K562 (cell line): ENCODE results near the gene MUC5B. TPM values are rescaled to one million over a fixed set of nuclear protein-coding genes. Genes with fewer than 3 reads are reported as not detected.

ENCODE experiments used
- ATAC-seq: fragments of 200-7000 bp; cut with Tn5 transposase; 3 replicates; pipeline ENCODE4 v1.9.1; 2020; ENCODE audit warnings: moderate library complexity
- BruUV-seq: library from RNA; stranded (reverse); fragments of 400-500 nt; replicated peaks from 2 replicates; lab custom pipeline; 2021; lab: Mats Ljungman, UMichigan
- CTCF ChIA-PET: fragments of 300-600 bp; formaldehyde crosslinking; extraction: SDS; loops from one replicate; lab custom pipeline; 2021; ENCODE audit warnings: low intra/inter-chr PET ratio; lab: Yijun Ruan, JAX
- POLR2A ChIA-PET: fragments of 300-600, 350-650 bp; sonication (Branson Sonifier 250); formaldehyde crosslinking; extraction: SDS; loops from one replicate; lab custom pipeline; 2021; ENCODE audit warnings: antibody characterized with exemption, inconsistent platforms; lab: Yijun Ruan, JAX
- DNase-seq, 4 experiments: peaks; one replicate each; pipeline versions ENCODE4 v3.0.0 to v3.0.0-alpha.2; 2011 to 2018; ENCODE audit warnings: low spot score in 3 of 4, mixed read lengths in 3 of 4; ENCODE audit errors: extremely low read depth in 1 of 4
- FAIRE-seq: peaks from 2 replicates; lab custom pipeline; 2011; peaks lifted over from hg19 to GRCh38; lab: Jason Lieb, UNC
- H2AFZ ChIP-seq: 2 replicates; pipeline ENCODE4 v1.6.0; 2011; ENCODE audit warnings: low read depth, low read length, control low read depth, inconsistent platforms
- H3K27ac ChIP-seq: fragments of 200-600 bp; 3 replicates; pipeline ENCODE4 v1.8.0; 2011; ENCODE audit warnings: low read depth, mild to moderate bottlenecking, control low read depth, inconsistent platforms, low read length, moderate library complexity, mixed read lengths; ENCODE audit errors: extremely low read depth
- H3K27me3 ChIP-seq, 2 experiments: fragments of 300-600 bp in 1 of 2; 2 replicates in 1 of 2; 3 replicates in 1 of 2; pipeline versions ENCODE4 v1.6.0 to v1.8.0; 2011; ENCODE audit warnings: inconsistent platforms in 2 of 2, low read length in 2 of 2, mild to moderate bottlenecking in 1 of 2, mixed read lengths in 1 of 2, moderate library complexity in 1 of 2; ENCODE audit not compliant: control insufficient read depth in 2 of 2, insufficient read depth in 2 of 2
- H3K36me3 ChIP-seq: fragments of 300-600 bp; 3 replicates; pipeline ENCODE4 v1.8.0; 2011; ENCODE audit warnings: mild to moderate bottlenecking, low read length, inconsistent platforms; ENCODE audit not compliant: control insufficient read depth, insufficient read depth
- H3K4me1 ChIP-seq, 2 experiments: fragments of 200-600 bp in 1 of 2; replicated peaks in 1 of 2; 2 replicates in 1 of 2; 3 replicates in 1 of 2; pipeline versions ENCODE4 v1.5.1 to v1.8.0; 2011; ENCODE audit warnings: inconsistent platforms in 2 of 2, low read length in 2 of 2, mild to moderate bottlenecking in 1 of 2, mixed read lengths in 1 of 2, moderate library complexity in 1 of 2; ENCODE audit not compliant: control insufficient read depth in 2 of 2, insufficient read depth in 2 of 2
- H3K4me2 ChIP-seq: 2 replicates; pipeline ENCODE4 v1.6.1; 2011; ENCODE audit warnings: low read length, control low read depth, inconsistent platforms, mixed read lengths; ENCODE audit not compliant: insufficient read depth
- H3K4me3 ChIP-seq: fragments of 200-600 bp; sonication (generic), shearing (Covaris generic); 2 replicates; pipeline ENCODE4 v1.5.1; 2016; ENCODE audit warnings: control low read depth, inconsistent platforms
- H3K79me2 ChIP-seq: fragments of 200-600 bp; 3 replicates; pipeline ENCODE4 v1.8.0; 2011; ENCODE audit warnings: low read length, inconsistent platforms; ENCODE audit not compliant: control insufficient read depth, insufficient read depth
- H3K9ac ChIP-seq, 2 experiments: 2 replicates each; pipeline versions ENCODE4 v1.6.0 to v1.6.1; 2011; ENCODE audit warnings: low read depth in 2 of 2, low read length in 2 of 2, control low read depth in 1 of 2, inconsistent platforms in 1 of 2, mild to moderate bottlenecking in 1 of 2, mixed read lengths in 1 of 2; ENCODE audit not compliant: insufficient read depth in 1 of 2
- H3K9me1 ChIP-seq: one replicate; pipeline ENCODE4 v1.6.0; 2011; ENCODE audit warnings: inconsistent platforms, mild to moderate bottlenecking, low read length, moderate library complexity; ENCODE audit not compliant: control insufficient read depth, insufficient read depth
- H3K9me3 ChIP-seq: replicated peaks from 2 replicates; pipeline ENCODE4 v1.5.1; 2011; ENCODE audit warnings: low read depth, low read length, inconsistent platforms; ENCODE audit not compliant: control insufficient read depth, insufficient read depth
- H4K20me1 ChIP-seq: replicated peaks from 2 replicates; pipeline ENCODE4 v1.6.1; 2011; ENCODE audit warnings: low read length, inconsistent platforms, mixed read lengths; ENCODE audit not compliant: control insufficient read depth, insufficient read depth
- CBFA2T3 ChIP-seq: fragments of 450-650 bp; IDR thresholded peaks from 2 replicates; pipeline ENCODE4 v1.6.1; 2017
- CBFB ChIP-seq: sonication (generic); formaldehyde crosslinking; IDR thresholded peaks from 2 replicates; pipeline ENCODE4 v1.4.0; 2020; ENCODE audit warnings: mild to moderate bottlenecking, missing genetic modification reagents
- CREB5 ChIP-seq: fragments of 250-450 bp; sonication (Bioruptor Pico); IDR thresholded peaks from 2 replicates; pipeline ENCODE4 v1.5.0; 2020; ENCODE audit warnings: mild to moderate bottlenecking
- CREBBP ChIP-seq: IDR thresholded peaks from one replicate; pipeline ENCODE4 v1.6.1; 2012; ENCODE audit warnings: low read depth, mild to moderate bottlenecking, control low read depth, inconsistent platforms, low read length
- EP400 ChIP-seq: fragments of 450-650 bp; IDR thresholded peaks from 2 replicates; pipeline ENCODE4 v1.6.1; 2017; ENCODE audit warnings: antibody characterized with exemption, mild to moderate bottlenecking, moderate library complexity
- ERF ChIP-seq: fragments of 450-650 bp; formaldehyde crosslinking; IDR thresholded peaks from 2 replicates; pipeline ENCODE4 v1.4.0; 2020; ENCODE audit warnings: mild to moderate bottlenecking, mixed read lengths
- ETV5 ChIP-seq: sonication (generic); formaldehyde crosslinking; IDR thresholded peaks from 2 replicates; pipeline ENCODE4 v1.4.0; 2020; ENCODE audit warnings: low read depth, mild to moderate bottlenecking, missing genetic modification reagents
- HOXB6 ChIP-seq: fragments of 250-450 bp; sonication (Bioruptor Pico); IDR thresholded peaks from 2 replicates; pipeline ENCODE4 v1.5.1; 2022; ENCODE audit warnings: mild to moderate bottlenecking, borderline replicate concordance
- PTTG1 ChIP-seq: fragments of 450-650 bp; IDR thresholded peaks from 2 replicates; pipeline ENCODE4 v1.6.1; 2016; ENCODE audit warnings: low read depth, mild to moderate bottlenecking, missing genetic modification characterization, missing compliant biosample characterization
- TFAP4 ChIP-seq: sonication (generic); formaldehyde crosslinking; IDR thresholded peaks from 2 replicates; pipeline ENCODE4 v1.8.0; 2022; ENCODE audit warnings: missing genetic modification reagents, mild to moderate bottlenecking, moderate library complexity, borderline replicate concordance
- TOE1 ChIP-seq, 2 experiments: fragments of 450-650 bp in 1 of 2; sonication (generic) in 1 of 2; formaldehyde crosslinking in 1 of 2; IDR thresholded peaks; 2 replicates each; pipeline versions ENCODE4 v1.7.1 to v1.8.0; 2016 to 2022; ENCODE audit warnings: borderline replicate concordance in 2 of 2, mild to moderate bottlenecking in 2 of 2, antibody characterized with exemption in 1 of 2, inconsistent platforms in 1 of 2, low read depth in 1 of 2, missing genetic modification reagents in 1 of 2, moderate library complexity in 1 of 2
- TSC22D4 ChIP-seq: fragments of 450-650 bp; IDR thresholded peaks from 2 replicates; pipeline ENCODE4 v1.6.1; 2016; ENCODE audit warnings: missing genetic modification characterization, missing biosample characterization, control low read depth
- UBTF ChIP-seq, 2 experiments: IDR thresholded peaks; 2 replicates each; pipeline ENCODE4 v1.6.1; 2012; ENCODE audit warnings: improper control_type of control experiment in 2 of 2, low read depth in 2 of 2, low read length in 2 of 2, borderline replicate concordance in 1 of 2
- ZNF124 ChIP-seq: sonication (generic); formaldehyde crosslinking; IDR thresholded peaks from 2 replicates; pipeline ENCODE4 v1.8.1; 2022; ENCODE audit warnings: missing genetic modification reagents
- ZNF143 ChIP-seq: sonication (generic); formaldehyde crosslinking; IDR thresholded peaks from 2 replicates; pipeline ENCODE4 v1.9.0; 2022; ENCODE audit warnings: mild to moderate bottlenecking, missing genetic modification reagents
- ZNF175 ChIP-seq: fragments of 200-800 bp; sonication (Bioruptor generic); IDR thresholded peaks from 2 replicates; pipeline ENCODE4 v1.6.1; 2016; ENCODE audit warnings: low read depth, mild to moderate bottlenecking, missing genetic modification characterization, missing compliant biosample characterization
- ZNF699 ChIP-seq: fragments of 250-450 bp; sonication (Bioruptor Pico); IDR thresholded peaks from 2 replicates; pipeline ENCODE4 v1.8.0; 2021; ENCODE audit warnings: mild to moderate bottlenecking, moderate library complexity; ENCODE audit not compliant: insufficient replicate concordance
- WGBS: fragments of 100-300 bp; shearing (Covaris generic); methylation state at CpG from one replicate; pipeline ENCODE4 v1.1.6; 2016; ENCODE audit warnings: low coverage, mixed read lengths; ENCODE audit not compliant: insufficient coverage; ENCODE audit errors: missing lambda C conversion rate; 5-methylcytosine and 5-hydroxymethylcytosine counted together
- in situ Hi-C: fragments of 300-500 bp; cut with MboI; formaldehyde crosslinking; loops from 4 replicates; pipeline ENCODE4 v1.15.0; 2018; ENCODE audit warnings: inconsistent platforms, mixed read lengths
- intact Hi-C: fragments of 100-400 bp; cut with micrococcal nuclease; formaldehyde crosslinking; loops from 2 replicates; pipeline ENCODE4 v1.14.2; 2022
- polyA plus RNA-seq, 8 experiments: library from polyadenylated mRNA; depleted of rRNA in 4 of 8; stranded (reverse) in 5 of 8; unstranded in 3 of 8; fragments of >200 nt; fragmentation: Nextera tagmentation in 2 of 8; fragmentation: Illumina TruSeq in 1 of 8; extraction: Ambion mirVana in 2 of 8; extraction: Trizol in 1 of 8; gene quantifications; 2 replicates each; pipeline versions ENCODE4 v1.2.1 to v1.2.3, GENCODE V29; 2011 to 2014; ENCODE audit warnings: inconsistent platforms in 1 of 8, missing spikeins in 1 of 8
- total RNA-seq, 7 experiments: library from RNA; depleted of rRNA in 6 of 7; stranded (reverse); fragments of >200 nt in 6 of 7; fragmentation: Illumina TruSeq in 2 of 7; extraction: Trizol in 2 of 7; gene quantifications; 2 replicates each; pipeline versions ENCODE4 v1.2.1 to v1.2.3, GENCODE V29; 2011 to 2021; ENCODE audit warnings: low replicate concordance in 1 of 7

MUC5B gene
- total and polyA plus RNA-seq, 9 of the 15 experiments (the other 6 are each of a cell fraction or from before 2014, with no cell fraction given), result 0.04 to 0.95 TPM; not detected in 7

- Histone ChIP-seq H3K36me3 (no peaks in the 10 kb centered on the region), H3K79me2 (no peaks in the 10 kb centered on the region), H4K20me1 (no peaks in the 10 kb centered on the region), H2AFZ (no peak overlapping the region), H3K27ac (no peak overlapping the region), H3K9me1 (no peaks in the 10 kb centered on the region)
- intact Hi-C loops, result no loop called here
- WGBS, result 0% methylated on average over 10 of the region's 15 CpGs
- no peak for TF ChIP-seq CREB5 (CRISPR knock-in tag)
- TF ChIP-seq CREBBP, result no peak
- TF ChIP-seq EP400, result no peak
- no peak for TF ChIP-seq TFAP4
- no peak for TF ChIP-seq CBFA2T3
- TF ChIP-seq CBFB (CRISPR knock-in tag), result no peak
- TF ChIP-seq UBTF (IDR thresholded peaks at IDR 0.05; ENCODE audit: borderline replicate concordance in 1 of 2, low read depth in 2 of 2, low read length in 2 of 2), result no peak
- no peak for TF ChIP-seq ZNF124 (CRISPR knock-in tag)
- no peak for TF ChIP-seq TOE1 (IDR thresholded peaks at IDR 0.05; ENCODE audit: borderline replicate concordance)
- no peak for TF ChIP-seq TOE1 (CRISPR knock-in tag; IDR thresholded peaks at IDR 0.05; ENCODE audit: borderline replicate concordance, low read depth)
- no peak for TF ChIP-seq ETV5
- TF ChIP-seq ZNF175, result no peak
- no peak for TF ChIP-seq ZNF143 (CRISPR knock-in tag)
- no peak for TF ChIP-seq ERF
- no peak for TF ChIP-seq HOXB6 (CRISPR knock-in tag)
- no peak for TF ChIP-seq PTTG1 (tag)
- no peak for TF ChIP-seq TSC22D4
- TF ChIP-seq ZNF699 (CRISPR knock-in tag), result no peak
- TF ChIP-seq, all 486 proteins: peak for 0
- FAIRE-seq (no peak), ATAC-seq (no peak), DNase-seq (no peak)
- Histone ChIP-seq H3K4me1 (peaks cover 0 to 34% of the 10 kb centered on the region in 2 experiments; a peak in 2 of 5 replicates), H3K9ac (no peak overlapping the region), H3K4me3 (no peak overlapping the region), H3K9me3 (no peaks in the 10 kb centered on the region), H3K4me2 (no peak overlapping the region), H3K27me3 (peaks cover 0 to 54% of the 10 kb centered on the region in 2 experiments; a peak in 4 of 5 replicates)
- no TSS peak for BruUV-seq
- CTCF ChIA-PET, result no interaction called here
- POLR2A ChIA-PET, result interaction anchor here (0.6 to 0.7 kb wide), 3 partner anchors 12 to 127 kb away, joined by 3 to 4 read pairs (median 3); no protein-coding TSS in a partner anchor
- in situ Hi-C loops, result no loop called here
Observed at GRCh38 chr11:1218256-1218787, 4.5 kb upstream of the MUC5B start.
